NOMO-1 (cell line): ENCODE data around the gene NR4A2.
A peak's percentile ranks its signal among the peaks of the same experiment; 100 is the strongest.

Experiments
- DNase-seq, 2 experiments: peaks; one replicate each; lab custom pipeline; 2025; ENCODE audit not compliant: unreplicated experiment in 2 of 2; lab: John Stamatoyannopoulos, UW

The NR4A2 gene

GRCh38 chr2:156332534-156333273 lies at the start of gene NR4A2:
Gene NR4A2 (minus strand): TSS chr2:156332721. CDS start chr2:156330186, 2,535 bp downstream.
- DNase-seq: peak; percentile 80 to 91

GRCh38 chr2:156380117-156380645 lies 47.7 kb upstream of the NR4A2 start:
- no peak for DNase-seq

- DNase-seq: no peak
Measured at GRCh38 chr2:156379714-156380113, 47.2 kb upstream of the NR4A2 start.

GRCh38 chr2:156379071-156379470 lies 46.5 kb upstream of the NR4A2 start:
- no peak for DNase-seq

- DNase-seq: no peak
Measured at GRCh38 chr2:156366753-156367152, 34.2 kb upstream of the NR4A2 start.

GRCh38 chr2:156363141-156363540 lies 30.6 kb upstream of the NR4A2 start:
- no peak for DNase-seq

GRCh38 chr2:156356014-156356754 lies 23.7 kb upstream of the NR4A2 start:
- DNase-seq: peak in 1 of 2 experiments; percentile 67

GRCh38 chr2:156352911-156353310 lies 20.4 kb upstream of the NR4A2 start:
- DNase-seq: no peak

GRCh38 chr2:156350374-156351142 lies 18.0 kb upstream of the NR4A2 start:
- DNase-seq: no peak

GRCh38 chr2:156349605-156350004 lies 17.1 kb upstream of the NR4A2 start:
- DNase-seq: no peak

GRCh38 chr2:156349161-156349560 lies 16.6 kb upstream of the NR4A2 start:
- DNase-seq: no peak

- DNase-seq: no peak
Measured at GRCh38 chr2:156347431-156347830, 14.9 kb upstream of the NR4A2 start.

- DNase-seq: no peak
Measured at GRCh38 chr2:156346731-156347130, 14.2 kb upstream of the NR4A2 start.

GRCh38 chr2:156345582-156345981 lies 13.1 kb upstream of the NR4A2 start:
- DNase-seq: no peak

GRCh38 chr2:156343940-156344301 lies 11.4 kb upstream of the NR4A2 start:
- no peak for DNase-seq

GRCh38 chr2:156343096-156343939 lies 10.8 kb upstream of the NR4A2 start:
- no peak for DNase-seq

- peak; percentile 86 to 94 for DNase-seq
Measured at GRCh38 chr2:156342254-156343095, 10.0 kb upstream of the NR4A2 start.

GRCh38 chr2:156341452-156342253 lies 9.1 kb upstream of the NR4A2 start:
- DNase-seq: peak; percentile 93
